A549 (cell line): ENCODE results near the gene SH3PXD2A.

Experiments
- CEBPB ChIP-seq, 2 experiments: fragments of >200 bp in 1 of 2; sonication (Bioruptor Twin) in 1 of 2; formaldehyde crosslinking in 1 of 2; IDR thresholded peaks; 2 replicates each; pipeline ENCODE4 v1.6.1; 2012 to 2016
- ESRRA ChIP-seq: fragments of 150-350 bp; IDR thresholded peaks from 2 replicates; pipeline ENCODE4 v1.6.1; 2014; ENCODE audit warnings: mild to moderate bottlenecking, low read length, borderline replicate concordance
- HDAC2 ChIP-seq: fragments of 200-600 bp; sonication (generic); IDR thresholded peaks from 2 replicates; pipeline ENCODE4 v1.6.1; 2016
- NR3C1 ChIP-seq: fragments of >200 bp; sonication (Bioruptor Twin); formaldehyde crosslinking; IDR thresholded peaks from 3 replicates; pipeline ENCODE4 v1.6.1; 2017
- POLR2A ChIP-seq: IDR thresholded peaks from 2 replicates; pipeline ENCODE4 v1.6.1; 2012; ENCODE audit warnings: mild to moderate bottlenecking, low read length
- SMC3 ChIP-seq: fragments of >200 bp; sonication (Bioruptor Twin); formaldehyde crosslinking; IDR thresholded peaks from 3 replicates; pipeline ENCODE4 v1.6.1; 2018; ENCODE audit warnings: inconsistent platforms
- ZSCAN20 ChIP-seq: fragments of 250-450 bp; sonication (Bioruptor Pico); IDR thresholded peaks from 2 replicates; pipeline ENCODE4 v1.8.0; 2022; ENCODE audit warnings: mild to moderate bottlenecking, moderate library complexity
- TF ChIP-seq, protein P1 (sequence below): fragments of >200 bp; sonication (Bioruptor Twin); formaldehyde crosslinking; IDR thresholded peaks from 3 replicates; pipeline ENCODE4 v1.5.1; 2016
- TF ChIP-seq, protein P2 (sequence below): IDR thresholded peaks from 2 replicates; pipeline ENCODE4 v1.6.1; 2012
- TF ChIP-seq, protein P3 (sequence below): fragments of 200-600 bp; sonication (generic); IDR thresholded peaks from 2 replicates; pipeline ENCODE4 v1.6.1; 2016; ENCODE audit warnings: antibody characterized with exemption, mild to moderate bottlenecking, moderate library complexity
- TF ChIP-seq, protein P4 (sequence below): fragments of 250-450 bp; sonication (Bioruptor Pico); IDR thresholded peaks from 2 replicates; pipeline ENCODE4 v1.5.0; 2021; ENCODE audit warnings: mild to moderate bottlenecking, moderate library complexity, borderline replicate concordance
- TF ChIP-seq, protein P5 (sequence below): fragments of 150-350 bp; IDR thresholded peaks from 2 replicates; pipeline ENCODE4 v1.6.1; 2014; ENCODE audit warnings: low read depth, mild to moderate bottlenecking, low read length

DNA sequence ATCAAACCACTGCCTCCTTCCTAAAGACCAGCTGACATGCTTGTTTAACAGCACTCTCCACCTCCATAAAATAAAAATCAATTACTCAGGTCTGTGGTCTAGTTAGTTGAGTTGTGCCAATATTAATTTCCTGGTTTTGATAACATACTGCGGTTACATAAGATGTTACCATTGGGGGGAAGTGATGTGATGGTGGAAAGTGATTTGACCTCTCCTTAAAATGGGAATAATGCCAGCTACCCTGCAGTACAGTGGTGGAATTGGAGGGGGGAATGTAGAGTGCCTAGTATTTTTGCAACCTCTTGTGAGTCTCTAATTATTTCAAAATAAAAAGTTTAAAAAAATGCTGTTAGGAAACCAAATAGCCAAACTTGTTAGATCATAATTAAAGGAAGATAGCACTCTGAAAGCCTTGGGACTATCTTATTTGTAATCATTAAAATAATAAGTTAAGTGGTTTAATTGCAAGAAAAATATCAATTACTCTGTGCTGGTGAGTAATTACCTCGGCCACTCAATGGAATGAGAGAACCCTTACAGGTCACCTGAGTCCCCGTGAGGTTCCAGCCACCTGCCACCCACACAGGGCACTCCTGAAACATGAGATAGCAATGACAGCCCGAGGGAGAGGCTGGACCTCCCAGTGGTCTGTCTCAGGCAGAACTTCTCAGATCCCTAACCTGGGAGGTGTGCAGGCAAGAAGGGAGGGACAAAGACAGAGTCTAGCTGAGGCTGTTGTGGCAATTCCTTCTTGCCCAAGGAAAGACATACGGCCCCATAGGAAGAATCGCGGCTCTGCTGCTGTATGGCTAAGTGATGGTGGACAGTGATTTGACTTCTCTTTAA, 94.1 kb downstream of the SH3PXD2A start:
- TF ChIP-seq NR3C1 = no peak
- TF ChIP-seq, protein P1, sequence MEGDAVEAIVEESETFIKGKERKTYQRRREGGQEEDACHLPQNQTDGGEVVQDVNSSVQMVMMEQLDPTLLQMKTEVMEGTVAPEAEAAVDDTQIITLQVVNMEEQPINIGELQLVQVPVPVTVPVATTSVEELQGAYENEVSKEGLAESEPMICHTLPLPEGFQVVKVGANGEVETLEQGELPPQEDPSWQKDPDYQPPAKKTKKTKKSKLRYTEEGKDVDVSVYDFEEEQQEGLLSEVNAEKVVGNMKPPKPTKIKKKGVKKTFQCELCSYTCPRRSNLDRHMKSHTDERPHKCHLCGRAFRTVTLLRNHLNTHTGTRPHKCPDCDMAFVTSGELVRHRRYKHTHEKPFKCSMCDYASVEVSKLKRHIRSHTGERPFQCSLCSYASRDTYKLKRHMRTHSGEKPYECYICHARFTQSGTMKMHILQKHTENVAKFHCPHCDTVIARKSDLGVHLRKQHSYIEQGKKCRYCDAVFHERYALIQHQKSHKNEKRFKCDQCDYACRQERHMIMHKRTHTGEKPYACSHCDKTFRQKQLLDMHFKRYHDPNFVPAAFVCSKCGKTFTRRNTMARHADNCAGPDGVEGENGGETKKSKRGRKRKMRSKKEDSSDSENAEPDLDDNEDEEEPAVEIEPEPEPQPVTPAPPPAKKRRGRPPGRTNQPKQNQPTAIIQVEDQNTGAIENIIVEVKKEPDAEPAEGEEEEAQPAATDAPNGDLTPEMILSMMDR = no peak
- TF ChIP-seq POLR2A = no peak
- no peak for TF ChIP-seq SMC3
- TF ChIP-seq, protein P2, sequence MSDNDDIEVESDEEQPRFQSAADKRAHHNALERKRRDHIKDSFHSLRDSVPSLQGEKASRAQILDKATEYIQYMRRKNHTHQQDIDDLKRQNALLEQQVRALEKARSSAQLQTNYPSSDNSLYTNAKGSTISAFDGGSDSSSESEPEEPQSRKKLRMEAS = no peak
- TF ChIP-seq, protein P3, sequence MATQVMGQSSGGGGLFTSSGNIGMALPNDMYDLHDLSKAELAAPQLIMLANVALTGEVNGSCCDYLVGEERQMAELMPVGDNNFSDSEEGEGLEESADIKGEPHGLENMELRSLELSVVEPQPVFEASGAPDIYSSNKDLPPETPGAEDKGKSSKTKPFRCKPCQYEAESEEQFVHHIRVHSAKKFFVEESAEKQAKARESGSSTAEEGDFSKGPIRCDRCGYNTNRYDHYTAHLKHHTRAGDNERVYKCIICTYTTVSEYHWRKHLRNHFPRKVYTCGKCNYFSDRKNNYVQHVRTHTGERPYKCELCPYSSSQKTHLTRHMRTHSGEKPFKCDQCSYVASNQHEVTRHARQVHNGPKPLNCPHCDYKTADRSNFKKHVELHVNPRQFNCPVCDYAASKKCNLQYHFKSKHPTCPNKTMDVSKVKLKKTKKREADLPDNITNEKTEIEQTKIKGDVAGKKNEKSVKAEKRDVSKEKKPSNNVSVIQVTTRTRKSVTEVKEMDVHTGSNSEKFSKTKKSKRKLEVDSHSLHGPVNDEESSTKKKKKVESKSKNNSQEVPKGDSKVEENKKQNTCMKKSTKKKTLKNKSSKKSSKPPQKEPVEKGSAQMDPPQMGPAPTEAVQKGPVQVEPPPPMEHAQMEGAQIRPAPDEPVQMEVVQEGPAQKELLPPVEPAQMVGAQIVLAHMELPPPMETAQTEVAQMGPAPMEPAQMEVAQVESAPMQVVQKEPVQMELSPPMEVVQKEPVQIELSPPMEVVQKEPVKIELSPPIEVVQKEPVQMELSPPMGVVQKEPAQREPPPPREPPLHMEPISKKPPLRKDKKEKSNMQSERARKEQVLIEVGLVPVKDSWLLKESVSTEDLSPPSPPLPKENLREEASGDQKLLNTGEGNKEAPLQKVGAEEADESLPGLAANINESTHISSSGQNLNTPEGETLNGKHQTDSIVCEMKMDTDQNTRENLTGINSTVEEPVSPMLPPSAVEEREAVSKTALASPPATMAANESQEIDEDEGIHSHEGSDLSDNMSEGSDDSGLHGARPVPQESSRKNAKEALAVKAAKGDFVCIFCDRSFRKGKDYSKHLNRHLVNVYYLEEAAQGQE = no peak
- TF ChIP-seq HDAC2 = no peak
- TF ChIP-seq ESRRA = no peak
- TF ChIP-seq, protein P4, sequence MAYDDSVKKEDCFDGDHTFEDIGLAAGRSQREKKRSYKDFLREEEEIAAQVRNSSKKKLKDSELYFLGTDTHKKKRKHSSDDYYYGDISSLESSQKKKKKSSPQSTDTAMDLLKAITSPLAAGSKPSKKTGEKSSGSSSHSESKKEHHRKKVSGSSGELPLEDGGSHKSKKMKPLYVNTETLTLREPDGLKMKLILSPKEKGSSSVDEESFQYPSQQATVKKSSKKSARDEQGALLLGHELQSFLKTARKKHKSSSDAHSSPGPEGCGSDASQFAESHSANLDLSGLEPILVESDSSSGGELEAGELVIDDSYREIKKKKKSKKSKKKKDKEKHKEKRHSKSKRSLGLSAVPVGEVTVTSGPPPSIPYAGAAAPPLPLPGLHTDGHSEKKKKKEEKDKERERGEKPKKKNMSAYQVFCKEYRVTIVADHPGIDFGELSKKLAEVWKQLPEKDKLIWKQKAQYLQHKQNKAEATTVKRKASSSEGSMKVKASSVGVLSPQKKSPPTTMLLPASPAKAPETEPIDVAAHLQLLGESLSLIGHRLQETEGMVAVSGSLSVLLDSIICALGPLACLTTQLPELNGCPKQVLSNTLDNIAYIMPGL (CRISPR knock-in tag) = no peak
- TF ChIP-seq, protein P5, sequence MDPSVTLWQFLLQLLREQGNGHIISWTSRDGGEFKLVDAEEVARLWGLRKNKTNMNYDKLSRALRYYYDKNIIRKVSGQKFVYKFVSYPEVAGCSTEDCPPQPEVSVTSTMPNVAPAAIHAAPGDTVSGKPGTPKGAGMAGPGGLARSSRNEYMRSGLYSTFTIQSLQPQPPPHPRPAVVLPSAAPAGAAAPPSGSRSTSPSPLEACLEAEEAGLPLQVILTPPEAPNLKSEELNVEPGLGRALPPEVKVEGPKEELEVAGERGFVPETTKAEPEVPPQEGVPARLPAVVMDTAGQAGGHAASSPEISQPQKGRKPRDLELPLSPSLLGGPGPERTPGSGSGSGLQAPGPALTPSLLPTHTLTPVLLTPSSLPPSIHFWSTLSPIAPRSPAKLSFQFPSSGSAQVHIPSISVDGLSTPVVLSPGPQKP = no peak
- no peak for TF ChIP-seq ZSCAN20 (CRISPR knock-in tag)
- TF ChIP-seq CEBPB (IDR thresholded peaks at IDR 0.05) = no peak
